ENCODE data around the gene C16orf87. TPM values are rescaled to one million over a fixed set of nuclear protein-coding genes. Genes with fewer than 3 reads are reported as not detected.

The C16orf87 gene
- polyA plus RNA-seq, 3 donors: 6.1 to 9.7 (median 7.6) TPM

DNA sequence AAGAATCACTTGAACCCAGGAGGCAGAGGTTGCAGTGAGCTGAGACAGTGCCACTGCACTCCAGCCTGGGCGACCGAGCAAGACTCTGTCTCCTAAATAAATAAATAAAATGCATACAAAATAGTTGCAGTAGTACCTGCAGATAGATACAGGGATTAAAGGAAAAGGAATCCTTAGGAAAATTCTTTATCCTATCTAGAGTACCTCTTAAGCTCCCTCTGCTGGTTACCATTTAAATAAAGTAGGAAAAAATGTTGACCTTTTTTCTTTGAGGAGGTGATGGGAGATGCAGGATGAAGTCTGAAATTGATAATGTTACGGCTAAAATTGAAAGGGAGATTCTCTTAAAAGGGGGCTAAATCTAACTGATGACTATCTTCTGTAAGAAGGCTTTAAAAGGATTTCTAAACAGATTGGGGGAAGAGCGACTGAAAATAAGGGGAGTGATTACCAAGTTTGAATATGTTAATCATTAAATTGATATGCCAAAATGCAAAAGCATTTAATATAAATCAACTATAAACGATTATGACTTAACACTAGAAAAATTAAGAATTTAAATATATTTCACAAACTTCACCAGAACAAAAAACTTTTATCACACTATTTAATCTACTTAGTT, 29.4 kb downstream of the C16orf87 start:
- Histone ChIP-seq H3K4me2 (replicated peaks; ENCODE audit: extremely low read depth, low read length, poor library complexity, severe bottlenecking) (no peak overlapping the region), H3K79me2 (ENCODE audit: insufficient read depth, low read length) (peaks cover 4% of the 10 kb centered on the region), H2AFZ (ENCODE audit: insufficient read depth, low read depth, low read length, poor library complexity, severe bottlenecking) (no peak overlapping the region), H3K36me3 (replicated peaks in 1 of 2; ENCODE audit: control insufficient read depth in 1 of 2, insufficient read depth in 2 of 2, low read length in 2 of 2) (peaks cover 5 to 30% of the 10 kb centered on the region in 2 donors), H3K27me3 (ENCODE audit: control insufficient read depth in 2 of 2, insufficient read depth in 2 of 2, low read length in 2 of 2) (no peaks in the 10 kb centered on the region), H4K20me1 (ENCODE audit: insufficient read depth, low read length) (no peaks in the 10 kb centered on the region), H3K4me1 (ENCODE audit: control insufficient read depth in 1 of 2, insufficient read depth in 2 of 2, low read length in 2 of 2) (no peaks in the 10 kb centered on the region), H3K9me3 (replicated peaks in 1 of 2; ENCODE audit: control insufficient read depth in 1 of 2, insufficient read depth in 1 of 2, low read length in 2 of 2) (peaks cover 0 to 2% of the 10 kb centered on the region in 2 donors), H3K27ac (ENCODE audit: low read depth in 1 of 2, low read length in 2 of 2) (no peak overlapping the region), H3K9ac (ENCODE audit: insufficient read depth, low read length, poor library complexity, severe bottlenecking) (no peak overlapping the region), H3K4me3 (replicated peaks in 1 of 3; ENCODE audit: low read depth in 2 of 3, low read length in 3 of 3) (no peak overlapping the region)
- Mint-ChIP-seq H3K4me1 (no peaks in the 10 kb centered on the region), H3K4me3 (no peak overlapping the region), H3K27ac (no peak overlapping the region), H3K27me3 (ENCODE audit: low read depth in 3 of 3) (no peaks in the 10 kb centered on the region), H3K9me3 (peaks cover 3 to 13% (median 8%) of the 10 kb centered on the region in 7 donors), H3K36me3 (peaks cover 31 to 34% of the 10 kb centered on the region in 2 donors)
- peak; percentile 70 for TF ChIP-seq CTCF (IDR thresholded peaks at IDR 0.05)
- peak in 1 of 3 donors; percentile 12 for DNase-seq
- 100% methylated on average over 1 of the region's 5 CpGs for WGBS (ENCODE audit: insufficient coverage)
- intact Hi-C loops (cut with micrococcal nuclease): loop anchor here in 1 of 2 donors (5.0 kb wide), 1 partner anchor 129 kb away; no protein-coding TSS in a partner anchor

DNA sequence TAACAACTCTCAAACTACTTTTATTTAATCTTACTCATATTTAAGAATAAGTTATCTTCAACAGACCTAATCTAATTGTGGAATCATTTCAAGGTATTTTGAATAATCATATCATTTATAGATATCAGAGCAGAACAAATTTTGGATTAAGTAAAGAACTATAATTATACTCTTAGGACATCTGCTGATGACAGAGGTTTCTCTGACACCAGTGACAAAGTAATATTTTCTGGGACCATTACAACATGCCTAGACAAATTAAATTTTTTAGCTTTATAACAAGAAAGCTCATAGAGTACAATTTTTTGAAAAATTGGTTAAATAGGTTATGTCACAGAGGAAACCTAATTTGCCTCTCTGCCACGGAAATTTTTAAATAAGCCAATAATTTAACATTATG, 30.5 kb downstream of the C16orf87 start:
- H3K36me3 Mint-ChIP-seq: peaks cover 26 to 28% of the 10 kb centered on the region in 2 donors
- peaks cover 5 to 21% of the 10 kb centered on the region in 2 donors for H3K36me3 ChIP-seq (replicated peaks in 1 of 2; ENCODE audit: control insufficient read depth in 1 of 2, insufficient read depth in 2 of 2, low read length in 2 of 2)
- no peak overlapping the region for H3K4me3 ChIP-seq (replicated peaks in 1 of 3; ENCODE audit: low read depth in 2 of 3, low read length in 3 of 3)
- H3K4me1 ChIP-seq (ENCODE audit: control insufficient read depth in 1 of 2, insufficient read depth in 2 of 2, low read length in 2 of 2): no peaks in the 10 kb centered on the region
- peaks cover 3 to 21% (median 9%) of the 10 kb centered on the region in 7 donors for H3K9me3 Mint-ChIP-seq
- no peak overlapping the region for H3K4me3 Mint-ChIP-seq
- peaks cover 0 to 2% of the 10 kb centered on the region in 2 donors for H3K9me3 ChIP-seq (replicated peaks in 1 of 2; ENCODE audit: control insufficient read depth in 1 of 2, insufficient read depth in 1 of 2, low read length in 2 of 2)
- no peaks in the 10 kb centered on the region for H4K20me1 ChIP-seq (ENCODE audit: insufficient read depth, low read length)
- no peak overlapping the region for H3K27ac ChIP-seq (ENCODE audit: low read depth in 1 of 2, low read length in 2 of 2)
- no peak for TF ChIP-seq CTCF (IDR thresholded peaks at IDR 0.05)
- no peaks in the 10 kb centered on the region for H3K27me3 ChIP-seq (ENCODE audit: control insufficient read depth in 2 of 2, insufficient read depth in 2 of 2, low read length in 2 of 2)
- H3K4me2 ChIP-seq (replicated peaks; ENCODE audit: extremely low read depth, low read length, poor library complexity, severe bottlenecking): no peak overlapping the region
- no peaks in the 10 kb centered on the region for H3K4me1 Mint-ChIP-seq
- H3K27ac Mint-ChIP-seq: no peak overlapping the region
- DNase-seq: no peak
- no CpG with 5 or more reads among the region's 1 CpG for WGBS (ENCODE audit: insufficient coverage)
- no peak overlapping the region for H2AFZ ChIP-seq (ENCODE audit: insufficient read depth, low read depth, low read length, poor library complexity, severe bottlenecking)
- H3K79me2 ChIP-seq (ENCODE audit: insufficient read depth, low read length): peaks cover 3% of the 10 kb centered on the region
- intact Hi-C loops (cut with micrococcal nuclease): loop anchor here in 1 of 2 donors (5.0 kb wide), 1 partner anchor 128 kb away; no protein-coding TSS in a partner anchor
- no peaks in the 10 kb centered on the region for H3K27me3 Mint-ChIP-seq (ENCODE audit: low read depth in 3 of 3)
- H3K9ac ChIP-seq (ENCODE audit: insufficient read depth, low read length, poor library complexity, severe bottlenecking): no peak overlapping the region
